Left ventricle myocardium inferior (tissue), 1 donor: ENCODE measurements around the gene TCF12. TPM values are rescaled to one million over a fixed set of nuclear protein-coding genes. Genes with fewer than 3 reads are reported as not detected.

Experiments
- DNase-seq: peaks from one replicate; pipeline ENCODE4 v3.0.0-alpha.2; 2020
- H3K27ac ChIP-seq: fragments of 200-600 bp; replicated peaks from 2 replicates; pipeline ENCODE4 v1.8.0; 2021
- H3K27me3 ChIP-seq: fragments of 200-600 bp; 2 replicates; pipeline ENCODE4 v1.8.0; 2021; ENCODE audit warnings: low read depth
- H3K36me3 ChIP-seq: fragments of 200-600 bp; 2 replicates; pipeline ENCODE4 v1.8.0; 2021
- H3K4me1 ChIP-seq: fragments of 200-600 bp; 2 replicates; pipeline ENCODE4 v1.8.0; 2021
- H3K4me3 ChIP-seq: fragments of 200-600 bp; 2 replicates; pipeline ENCODE4 v1.8.0; 2021; ENCODE audit warnings: mild to moderate bottlenecking, moderate library complexity
- H3K9me3 ChIP-seq: fragments of 200-600 bp; replicated peaks from 2 replicates; pipeline ENCODE4 v1.8.0; 2021
- CTCF ChIP-seq: fragments of 200-600 bp; IDR thresholded peaks from 2 replicates; pipeline ENCODE4 v1.8.0; 2021; ENCODE audit warnings: antibody characterized with exemption, mild to moderate bottlenecking, borderline replicate concordance
- intact Hi-C: fragments of 100-400 bp; cut with micrococcal nuclease; formaldehyde crosslinking; loops from one replicate; pipeline ENCODE4 v1.11.0; 2022
- total RNA-seq: library from RNA; stranded (reverse); fragmentation: NEBNext Ultra II Directional; extraction: Animal tissue kit (Norgen Biotek cat#: 25700); gene quantifications from one replicate; pipeline ENCODE4 v1.2.1, GENCODE V29; 2021
- donor health status: DM: no; HTN: yes; CAD: no; lungs with severe emphysema.

The TCF12 gene
- total RNA-seq, 1 donor from 2014 or later, result 52.1 TPM

GRCh38 chr15:56969265-56969895, 50.9 kb downstream of the TCF12 start:
- Histone ChIP-seq H3K36me3 (no peaks in the 10 kb centered on the region), H3K4me1 (peaks cover 80% of the 10 kb centered on the region), H3K4me3 (no peak overlapping the region), H3K27ac (no peak overlapping the region), H3K27me3 (no peaks in the 10 kb centered on the region), H3K9me3 (no peaks in the 10 kb centered on the region)
- intact Hi-C loops, result no loop called here
- TF ChIP-seq CTCF, result no peak
- DNase-seq, result no peak

GRCh38 chr15:56971571-56971970, 53.1 kb downstream of the TCF12 start:
- Histone ChIP-seq H3K9me3 (no peaks in the 10 kb centered on the region), H3K4me1 (peaks cover 74% of the 10 kb centered on the region), H3K4me3 (no peak overlapping the region), H3K27me3 (no peaks in the 10 kb centered on the region), H3K36me3 (no peaks in the 10 kb centered on the region), H3K27ac (peak overlapping the region; percentile 6)
- intact Hi-C loops, result no loop called here
- no peak for DNase-seq
- TF ChIP-seq CTCF, result no peak

DNA sequence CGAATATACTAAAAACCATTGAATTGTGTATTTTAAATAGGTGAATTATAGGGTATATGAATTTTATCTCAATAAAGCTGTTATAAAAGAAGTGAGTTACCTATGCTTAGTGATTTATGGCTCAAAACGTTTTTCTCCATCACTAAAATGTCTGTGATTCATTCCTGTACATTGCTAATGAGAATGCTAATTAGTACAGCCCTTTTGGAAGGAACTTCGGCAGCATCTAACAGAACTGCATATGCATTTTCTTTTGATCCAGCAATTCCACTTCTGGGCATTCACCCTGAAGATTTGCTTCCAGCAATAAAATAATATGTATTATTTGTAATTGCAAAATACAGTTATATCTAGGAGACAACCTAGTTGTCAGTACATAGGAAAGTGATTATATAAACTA, 53.6 kb downstream of the TCF12 start:
- peaks cover 71% of the 10 kb centered on the region for H3K4me1 ChIP-seq
- H3K27me3 ChIP-seq, result no peaks in the 10 kb centered on the region
- H3K36me3 ChIP-seq, result no peaks in the 10 kb centered on the region
- H3K4me3 ChIP-seq, result no peak overlapping the region
- no peak for TF ChIP-seq CTCF
- DNase-seq, result no peak
- H3K9me3 ChIP-seq, result no peaks in the 10 kb centered on the region
- intact Hi-C loops, result no loop called here
- H3K27ac ChIP-seq, result no peak overlapping the region

GRCh38 chr15:56972426-56972825, 54.0 kb downstream of the TCF12 start:
- Histone ChIP-seq H3K4me1 (peaks cover 71% of the 10 kb centered on the region), H3K27ac (no peak overlapping the region)
- intact Hi-C loops, result no loop called here

GRCh38 chr15:56973463-56973862, 55.0 kb downstream of the TCF12 start:
- no peak for DNase-seq
- Histone ChIP-seq H3K4me3 (no peak overlapping the region), H3K36me3 (no peaks in the 10 kb centered on the region), H3K27me3 (no peaks in the 10 kb centered on the region), H3K27ac (no peak overlapping the region), H3K4me1 (peaks cover 71% of the 10 kb centered on the region), H3K9me3 (no peaks in the 10 kb centered on the region)
- intact Hi-C loops, result no loop called here
- TF ChIP-seq CTCF, result no peak

More at GRCh38 chr15:56972426-56972825, 54.0 kb downstream of the TCF12 start:
- no peak for DNase-seq
- no peaks in the 10 kb centered on the region for H3K36me3 ChIP-seq
- no peaks in the 10 kb centered on the region for H3K27me3 ChIP-seq
- H3K4me3 ChIP-seq, result no peak overlapping the region
- no peak for TF ChIP-seq CTCF
- no peaks in the 10 kb centered on the region for H3K9me3 ChIP-seq
